KOPT-K1 (cell line): Measurements from ENCODE around the gene ADK.

ENCODE experiments used
- H3K27ac ChIP-seq: fragments of 200-600 bp; sonication (generic); 2 replicates; pipeline ENCODE4 v1.5.1; 2016; ENCODE audit warnings: antibody characterized with exemption, mild to moderate bottlenecking, low read depth, low read length; ENCODE audit not compliant: poor library complexity, severe bottlenecking
- H3K36me3 ChIP-seq: fragments of 200-600 bp; sonication (generic); 2 replicates; pipeline ENCODE4 v1.5.1; 2017; ENCODE audit warnings: antibody characterized with exemption, mild to moderate bottlenecking, low read length, moderate library complexity; ENCODE audit not compliant: insufficient read depth
- H3K9me3 ChIP-seq: fragments of 200-600 bp; sonication (generic); 2 replicates; pipeline ENCODE4 v1.5.1; 2017; ENCODE audit warnings: antibody characterized with exemption, low read length, mild to moderate bottlenecking; ENCODE audit not compliant: insufficient read depth, poor library complexity, severe bottlenecking

The ADK gene

GRCh38 chr10:74306227-74306982, 155.4 kb downstream of the ADK start:
- Histone ChIP-seq H3K36me3 (no peaks in the 10 kb centered on the region), H3K27ac (no peak overlapping the region), H3K9me3 (no peaks in the 10 kb centered on the region)

GRCh38 chr10:74307061-74307651, 156.1 kb downstream of the ADK start:
- H3K9me3 ChIP-seq, result no peaks in the 10 kb centered on the region
- H3K36me3 ChIP-seq, result no peaks in the 10 kb centered on the region
- H3K27ac ChIP-seq, result no peak overlapping the region

- no peak overlapping the region for H3K27ac ChIP-seq
- H3K36me3 ChIP-seq, result no peaks in the 10 kb centered on the region
- no peaks in the 10 kb centered on the region for H3K9me3 ChIP-seq
Observed at GRCh38 chr10:74310652-74311257, 159.7 kb downstream of the ADK start.

GRCh38 chr10:74314166-74314565, 163.1 kb downstream of the ADK start:
- Histone ChIP-seq H3K27ac (no peak overlapping the region), H3K36me3 (no peaks in the 10 kb centered on the region; the same call in 1 of the 2 replicates), H3K9me3 (peaks cover 7% of the 10 kb centered on the region)

GRCh38 chr10:74320026-74320425, 169.0 kb downstream of the ADK start:
- Histone ChIP-seq H3K9me3 (peaks cover 24% of the 10 kb centered on the region), H3K27ac (no peak overlapping the region), H3K36me3 (no peaks in the 10 kb centered on the region; the same call in 1 of the 2 replicates)

GRCh38 chr10:74320717-74321116, 169.7 kb downstream of the ADK start:
- Histone ChIP-seq H3K36me3 (no peaks in the 10 kb centered on the region; the same call in 1 of the 2 replicates), H3K9me3 (peaks cover 24% of the 10 kb centered on the region), H3K27ac (no peak overlapping the region)

- Histone ChIP-seq H3K27ac (no peak overlapping the region), H3K9me3 (peaks cover 29% of the 10 kb centered on the region), H3K36me3 (no peaks in the 10 kb centered on the region; the same call in 1 of the 2 replicates)
Observed at GRCh38 chr10:74322141-74322540, 171.1 kb downstream of the ADK start.

GRCh38 chr10:74322565-74322964, 171.5 kb downstream of the ADK start:
- no peaks in the 10 kb centered on the region; the same call in 1 of the 2 replicates for H3K36me3 ChIP-seq
- H3K9me3 ChIP-seq, result peaks cover 29% of the 10 kb centered on the region

GRCh38 chr10:74328388-74328787, 177.4 kb downstream of the ADK start:
- Histone ChIP-seq H3K27ac (no peak overlapping the region), H3K36me3 (no peaks in the 10 kb centered on the region), H3K9me3 (peaks cover 4% of the 10 kb centered on the region)

More at GRCh38 chr10:74322565-74322964, 171.5 kb downstream of the ADK start:
- H3K27ac ChIP-seq, result no peak overlapping the region

GRCh38 chr10:74329873-74330272, 178.9 kb downstream of the ADK start:
- Histone ChIP-seq H3K36me3 (no peaks in the 10 kb centered on the region), H3K27ac (no peak overlapping the region), H3K9me3 (peaks cover 4% of the 10 kb centered on the region)

- no peaks in the 10 kb centered on the region for H3K36me3 ChIP-seq
- peaks cover 4% of the 10 kb centered on the region for H3K9me3 ChIP-seq
- no peak overlapping the region for H3K27ac ChIP-seq
Observed at GRCh38 chr10:74330646-74331045, 179.6 kb downstream of the ADK start.

GRCh38 chr10:74332398-74332797, 181.4 kb downstream of the ADK start:
- Histone ChIP-seq H3K36me3 (no peaks in the 10 kb centered on the region), H3K9me3 (no peaks in the 10 kb centered on the region), H3K27ac (no peak overlapping the region)

- H3K9me3 ChIP-seq, result no peaks in the 10 kb centered on the region
- H3K36me3 ChIP-seq, result no peaks in the 10 kb centered on the region
- no peak overlapping the region for H3K27ac ChIP-seq
Observed at GRCh38 chr10:74333174-74333573, 182.2 kb downstream of the ADK start.

- Histone ChIP-seq H3K27ac (no peak overlapping the region), H3K9me3 (no peaks in the 10 kb centered on the region), H3K36me3 (no peaks in the 10 kb centered on the region)
Observed at GRCh38 chr10:74334221-74334620, 183.2 kb downstream of the ADK start.

GRCh38 chr10:74335501-74335900, 184.5 kb downstream of the ADK start:
- H3K27ac ChIP-seq, result no peak overlapping the region
- H3K36me3 ChIP-seq, result no peaks in the 10 kb centered on the region
- H3K9me3 ChIP-seq, result no peaks in the 10 kb centered on the region
